Fibroblast of the aortic adventitia (primary cell): ENCODE measurements around the gene INSC. TPM values are rescaled to one million over a fixed set of nuclear protein-coding genes. Genes with fewer than 3 reads are reported as not detected.

ENCODE experiments used
- DNase-seq: peaks from one replicate; pipeline ENCODE4 v3.0.0-alpha.2; 2010; ENCODE audit warnings: low read depth
- H3K4me3 ChIP-seq: 2 replicates; pipeline ENCODE4 v1.5.1; 2011; ENCODE audit warnings: low read depth, mild to moderate bottlenecking, control low read depth, low read length, moderate library complexity
- total RNA-seq: library from RNA; depleted of rRNA; stranded (reverse); fragments of >200 nt; gene quantifications from 2 replicates; pipeline ENCODE4 v1.2.3, GENCODE V29; 2012; ENCODE audit warnings: low replicate concordance
- TF ChIP-seq, protein P1 (sequence below): IDR thresholded peaks from 2 replicates; pipeline ENCODE4 v1.5.1; 2011; ENCODE audit warnings: mild to moderate bottlenecking, low read length, control low read depth, inconsistent platforms; ENCODE audit not compliant: insufficient read depth

The INSC gene
- total RNA-seq, 1 donor: 0.81 TPM

GRCh38 chr11:15266999-15267398, 152.3 kb downstream of the INSC start:
- no peak for DNase-seq
- TF ChIP-seq, protein P1, sequence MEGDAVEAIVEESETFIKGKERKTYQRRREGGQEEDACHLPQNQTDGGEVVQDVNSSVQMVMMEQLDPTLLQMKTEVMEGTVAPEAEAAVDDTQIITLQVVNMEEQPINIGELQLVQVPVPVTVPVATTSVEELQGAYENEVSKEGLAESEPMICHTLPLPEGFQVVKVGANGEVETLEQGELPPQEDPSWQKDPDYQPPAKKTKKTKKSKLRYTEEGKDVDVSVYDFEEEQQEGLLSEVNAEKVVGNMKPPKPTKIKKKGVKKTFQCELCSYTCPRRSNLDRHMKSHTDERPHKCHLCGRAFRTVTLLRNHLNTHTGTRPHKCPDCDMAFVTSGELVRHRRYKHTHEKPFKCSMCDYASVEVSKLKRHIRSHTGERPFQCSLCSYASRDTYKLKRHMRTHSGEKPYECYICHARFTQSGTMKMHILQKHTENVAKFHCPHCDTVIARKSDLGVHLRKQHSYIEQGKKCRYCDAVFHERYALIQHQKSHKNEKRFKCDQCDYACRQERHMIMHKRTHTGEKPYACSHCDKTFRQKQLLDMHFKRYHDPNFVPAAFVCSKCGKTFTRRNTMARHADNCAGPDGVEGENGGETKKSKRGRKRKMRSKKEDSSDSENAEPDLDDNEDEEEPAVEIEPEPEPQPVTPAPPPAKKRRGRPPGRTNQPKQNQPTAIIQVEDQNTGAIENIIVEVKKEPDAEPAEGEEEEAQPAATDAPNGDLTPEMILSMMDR: no peak
- H3K4me3 ChIP-seq: no peak overlapping the region

GRCh38 chr11:15268598-15268997, 153.9 kb downstream of the INSC start:
- TF ChIP-seq, protein P1: no peak
- no peak for DNase-seq
- H3K4me3 ChIP-seq: no peak overlapping the region

- TF ChIP-seq, protein P1: no peak
- no peak overlapping the region for H3K4me3 ChIP-seq
- DNase-seq: no peak
Measured at GRCh38 chr11:15275141-15275540, 160.4 kb downstream of the INSC start.

GRCh38 chr11:15276621-15277020, 161.9 kb downstream of the INSC start:
- DNase-seq: peak; percentile 2
- TF ChIP-seq, protein P1: peak; percentile 21

GRCh38 chr11:15278128-15278527, 163.4 kb downstream of the INSC start:
- TF ChIP-seq, protein P1: no peak

More at GRCh38 chr11:15276621-15277020, 161.9 kb downstream of the INSC start:
- H3K4me3 ChIP-seq: no peak overlapping the region

GRCh38 chr11:15280393-15280792, 165.7 kb downstream of the INSC start:
- no peak overlapping the region for H3K4me3 ChIP-seq
- no peak for DNase-seq
- TF ChIP-seq, protein P1: no peak

More at GRCh38 chr11:15278128-15278527, 163.4 kb downstream of the INSC start:
- DNase-seq: no peak
- H3K4me3 ChIP-seq: no peak overlapping the region

- TF ChIP-seq, protein P1: no peak
Measured at GRCh38 chr11:15282754-15283153, 168.0 kb downstream of the INSC start.

More at GRCh38 chr11:15282754-15283153, 168.0 kb downstream of the INSC start:
- H3K4me3 ChIP-seq: no peak overlapping the region
- DNase-seq: no peak
